ENCODE results near the gene ISLR.

ISLR gene

GRCh38 chr15:74172701-74173379, 670 bp upstream of the ISLR start:
- no peak for DNase-seq (ENCODE audit: low read depth in 2 of 2)

- no peak for DNase-seq (ENCODE audit: low read depth in 2 of 2)
These were observed 878 bp downstream of the ISLR start for GRCh38 chr15:74174219-74174957.

GRCh38 chr15:74174958-74175253, 1.4 kb downstream of the ISLR start:
- DNase-seq (ENCODE audit: low read depth in 2 of 2), result no peak

GRCh38 chr15:74175271-74176191, 2.0 kb downstream of the ISLR start:
- no peak for DNase-seq (ENCODE audit: low read depth in 2 of 2)

GRCh38 chr15:74176262-74177214, 3.0 kb downstream of the ISLR start:
- no peak for DNase-seq (ENCODE audit: low read depth in 2 of 2)

GRCh38 chr15:74178326-74179100, 5.0 kb downstream of the ISLR start:
- no peak for DNase-seq (ENCODE audit: low read depth in 2 of 2)

GRCh38 chr15:74179101-74179841, 5.8 kb downstream of the ISLR start:
- no peak for DNase-seq (ENCODE audit: low read depth in 2 of 2)

- DNase-seq (ENCODE audit: low read depth in 2 of 2), result no peak
These were observed 6.7 kb downstream of the ISLR start for GRCh38 chr15:74179983-74180880.

- DNase-seq (ENCODE audit: low read depth in 2 of 2), result no peak
These were observed 7.5 kb downstream of the ISLR start for GRCh38 chr15:74180881-74181602.

- no peak for DNase-seq (ENCODE audit: low read depth in 2 of 2)
These were observed 8.6 kb downstream of the ISLR start for GRCh38 chr15:74182131-74182530.

- DNase-seq (ENCODE audit: low read depth in 2 of 2), result no peak
These were observed 11.1 kb downstream of the ISLR start for GRCh38 chr15:74184582-74185091.

- no peak for DNase-seq (ENCODE audit: low read depth in 2 of 2)
These were observed 12.3 kb downstream of the ISLR start for GRCh38 chr15:74185710-74186348.

GRCh38 chr15:74188216-74188615, 14.7 kb downstream of the ISLR start:
- no peak for DNase-seq (ENCODE audit: low read depth in 2 of 2)

GRCh38 chr15:74191798-74192197, 18.3 kb downstream of the ISLR start:
- no peak for DNase-seq (ENCODE audit: low read depth in 2 of 2)

GRCh38 chr15:74192751-74193150, 19.2 kb downstream of the ISLR start:
- DNase-seq (ENCODE audit: low read depth in 2 of 2), result no peak

- no peak for DNase-seq (ENCODE audit: low read depth in 2 of 2)
These were observed 19.8 kb downstream of the ISLR start for GRCh38 chr15:74193299-74193718.

GRCh38 chr15:74193905-74194304, 20.4 kb downstream of the ISLR start:
- DNase-seq (ENCODE audit: low read depth in 2 of 2), result no peak
